Heart left ventricle (tissue), 11 donors: ENCODE measurements around the gene TRIM6. TPM values are rescaled to one million over a fixed set of nuclear protein-coding genes. Genes with fewer than 3 reads are reported as not detected.

Experiments used
- polyA plus RNA-seq, 2 donors: library from polyadenylated mRNA; stranded (reverse); fragments of 200-250 nt; gene quantifications; one replicate each; pipeline ENCODE4 v1.2.3, GENCODE V29; 2013
- total RNA-seq, 9 donors: library from RNA; depleted of rRNA in 2 of 9; stranded (reverse); fragments of >200 nt in 2 of 9; fragmentation: NEBNext Ultra II Directional in 3 of 9; extraction: Animal tissue kit (Norgen Biotek cat#: 25700) in 3 of 9; gene quantifications; one replicate each; pipeline versions ENCODE4 v1.1.0 to v1.2.4, GENCODE V29; 2016 to 2023
- donor health status: ischemic (EF 13 %, LVEDD 7.1; RV severe dilation, severe dysfunction).
- donor health status: healthy with polysubstance abuse.
- donor health status: DM: no; HTN: yes; CAD: no.
- donor health status: DM: no; HTN: no; CAD: no.
- donor health status: ischemic (EF 25% LVEDD 5.7; RV mildly dilated, moderate dysfunction).
- donor health status: healthy.
- donor health status: DM: yes; HTN: yes; CAD: no.
- donor health status: PGD.
- donor health status: nonischemic (EF 23%, LVEDD 6.1; RV moderate dilation, normal function).

TRIM6 gene
- total and polyA plus RNA-seq, 11 donors = 0.39 to 2.4 (median 1.0) TPM

Other genes with a start within 250 kb of the TRIM6 start
- gene OR51B6, start 245.1 kb upstream of the TRIM6 start, total RNA-seq = not detected
- not detected for gene OR51B6, start 245.1 kb upstream of the TRIM6 start, polyA plus RNA-seq
- not detected for gene OR51M1, start 212.8 kb upstream of the TRIM6 start, total RNA-seq
- not detected for gene OR51M1, start 212.8 kb upstream of the TRIM6 start, polyA plus RNA-seq
- gene OR51Q1, start 174.5 kb upstream of the TRIM6 start, total RNA-seq = not detected
- gene OR51Q1, start 174.5 kb upstream of the TRIM6 start, polyA plus RNA-seq = not detected
- gene OR51I1, start 155.1 kb upstream of the TRIM6 start, total RNA-seq = not detected
- not detected for gene OR51I1, start 155.1 kb upstream of the TRIM6 start, polyA plus RNA-seq
- not detected for gene OR51I2, start 147.3 kb upstream of the TRIM6 start, total RNA-seq
- not detected for gene OR51I2, start 147.3 kb upstream of the TRIM6 start, polyA plus RNA-seq
- gene OR52D1, start 108.0 kb upstream of the TRIM6 start, total RNA-seq = not detected
- gene OR52D1, start 108.0 kb upstream of the TRIM6 start, polyA plus RNA-seq = not detected
- gene UBQLN3, start 86.7 kb upstream of the TRIM6 start, total RNA-seq = under 1 TPM in 1 of 9 donors, not detected in 8; 0.16 TPM
- not detected for gene UBQLN3, start 86.7 kb upstream of the TRIM6 start, polyA plus RNA-seq
- gene UBQLNL, start 79.9 kb upstream of the TRIM6 start, total RNA-seq = under 1 TPM in 5 of 9 donors, not detected in 4; 0.14 to 0.25 (median 0.17) TPM
- gene UBQLNL, start 79.9 kb upstream of the TRIM6 start, polyA plus RNA-seq = under 1 TPM; 0.03 to 0.23 TPM
- under 1 TPM in 2 of 9 donors, not detected in 7; 0.32 to 0.47 TPM for gene OR52H1, start 48.1 kb upstream of the TRIM6 start, total RNA-seq
- gene OR52H1, start 48.1 kb upstream of the TRIM6 start, polyA plus RNA-seq = not detected
- not detected for gene OR52B6, start 15.8 kb upstream of the TRIM6 start, total RNA-seq
- gene OR52B6, start 15.8 kb upstream of the TRIM6 start, polyA plus RNA-seq = not detected
- 1 to 10 TPM; 1.3 to 9.1 (median 1.6) TPM for gene TRIM34, start 28.4 kb downstream of the TRIM6 start, total RNA-seq
- gene TRIM34, start 28.4 kb downstream of the TRIM6 start, polyA plus RNA-seq = 1 to 10 TPM in 1 of 2 donors, under 1 TPM in 1; 0.72 to 1.9 TPM
- 10 to 100 TPM in 2 of 9 donors, 1 to 10 TPM in 7; 7.5 to 15.9 (median 8.9) TPM for gene TRIM5, start 88.4 kb downstream of the TRIM6 start, total RNA-seq
- gene TRIM5, start 88.4 kb downstream of the TRIM6 start, polyA plus RNA-seq = 1 to 10 TPM; 4.7 to 8.2 TPM
- gene TRIM22, start 93.2 kb downstream of the TRIM6 start, total RNA-seq = 10 to 100 TPM in 8 of 9 donors, 1 to 10 TPM in 1; 9.4 to 83.0 (median 17.0) TPM
- gene TRIM22, start 93.2 kb downstream of the TRIM6 start, polyA plus RNA-seq = 1 to 10 TPM; 9.2 to 10.0 TPM
- gene OR56B1, start 139.8 kb downstream of the TRIM6 start, total RNA-seq = under 1 TPM in 1 of 9 donors, not detected in 8; 0.13 TPM
- gene OR56B1, start 139.8 kb downstream of the TRIM6 start, polyA plus RNA-seq = not detected
- gene OR52N4, start 157.6 kb downstream of the TRIM6 start, total RNA-seq = under 1 TPM in 1 of 9 donors, not detected in 8; 0.38 TPM
- not detected for gene OR52N4, start 157.6 kb downstream of the TRIM6 start, polyA plus RNA-seq
- not detected for gene OR52N5, start 186.7 kb downstream of the TRIM6 start, total RNA-seq
- not detected for gene OR52N5, start 186.7 kb downstream of the TRIM6 start, polyA plus RNA-seq
- gene OR52N1, start 194.6 kb downstream of the TRIM6 start, total RNA-seq = under 1 TPM in 1 of 9 donors, not detected in 8; 0.21 TPM
- not detected for gene OR52N1, start 194.6 kb downstream of the TRIM6 start, polyA plus RNA-seq
- not detected for gene OR52N2, start 212.3 kb downstream of the TRIM6 start, total RNA-seq
- gene OR52N2, start 212.3 kb downstream of the TRIM6 start, polyA plus RNA-seq = not detected
- not detected for gene OR52E6, start 245.3 kb downstream of the TRIM6 start, total RNA-seq
- gene OR52E6, start 245.3 kb downstream of the TRIM6 start, polyA plus RNA-seq = not detected